Right lobe of liver (tissue), 4 donors: ENCODE data around the gene ELMO1.

Source experiments
- POLR2A ChIP-seq: fragments of 450-650 bp; IDR thresholded peaks from one replicate; pipeline ENCODE4 v1.6.1; 2017; ENCODE audit warnings: antibody characterized with exemption, mild to moderate bottlenecking
- TF ChIP-seq, protein P1 (sequence below), 4 donors: fragments of 200-600 bp in 3 of 4; fragments of 450-650 bp in 1 of 4; IDR thresholded peaks; one replicate each; pipeline versions ENCODE4 v1.5.1 to v1.8.0; 2016 to 2022; ENCODE audit warnings: antibody characterized with exemption in 4 of 4, mild to moderate bottlenecking in 2 of 4
- donor health status: DM: no; HTN: no; CAD: no.
- donor health status: DM: no; HTN: no; CAD: no.
- donor health status: DM: no; HTN: yes; CAD: no.

- TF ChIP-seq, protein P1, sequence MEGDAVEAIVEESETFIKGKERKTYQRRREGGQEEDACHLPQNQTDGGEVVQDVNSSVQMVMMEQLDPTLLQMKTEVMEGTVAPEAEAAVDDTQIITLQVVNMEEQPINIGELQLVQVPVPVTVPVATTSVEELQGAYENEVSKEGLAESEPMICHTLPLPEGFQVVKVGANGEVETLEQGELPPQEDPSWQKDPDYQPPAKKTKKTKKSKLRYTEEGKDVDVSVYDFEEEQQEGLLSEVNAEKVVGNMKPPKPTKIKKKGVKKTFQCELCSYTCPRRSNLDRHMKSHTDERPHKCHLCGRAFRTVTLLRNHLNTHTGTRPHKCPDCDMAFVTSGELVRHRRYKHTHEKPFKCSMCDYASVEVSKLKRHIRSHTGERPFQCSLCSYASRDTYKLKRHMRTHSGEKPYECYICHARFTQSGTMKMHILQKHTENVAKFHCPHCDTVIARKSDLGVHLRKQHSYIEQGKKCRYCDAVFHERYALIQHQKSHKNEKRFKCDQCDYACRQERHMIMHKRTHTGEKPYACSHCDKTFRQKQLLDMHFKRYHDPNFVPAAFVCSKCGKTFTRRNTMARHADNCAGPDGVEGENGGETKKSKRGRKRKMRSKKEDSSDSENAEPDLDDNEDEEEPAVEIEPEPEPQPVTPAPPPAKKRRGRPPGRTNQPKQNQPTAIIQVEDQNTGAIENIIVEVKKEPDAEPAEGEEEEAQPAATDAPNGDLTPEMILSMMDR (IDR thresholded peaks at IDR 0.05): no peak
- no peak for TF ChIP-seq POLR2A
Measured at GRCh38 chr7:37304921-37305320, 143.7 kb downstream of the ELMO1 start.
